Astrocyte of the spinal cord (primary cell): ENCODE data around the gene TMEFF1.

Experiments
- DNase-seq: peaks from one replicate; pipeline ENCODE4 v3.0.0; 2011; ENCODE audit warnings: low read depth, low spot score
- H3K4me3 ChIP-seq: 2 replicates; pipeline ENCODE4 v1.5.1; 2011; ENCODE audit warnings: low read depth, mild to moderate bottlenecking, low read length, moderate library complexity
- CTCF ChIP-seq: IDR thresholded peaks from 2 replicates; pipeline ENCODE4 v1.5.1; 2012; ENCODE audit warnings: low read depth, mild to moderate bottlenecking, low read length, inconsistent platforms
- in situ Hi-C: cut with HindIII; loops from 2 replicates; pipeline ENCODE4 v1.10.0; 2017; ENCODE audit warnings: low sequenced_read_pairs

The TMEFF1 gene

GRCh38 chr9:100577776-100578448 is 105.0 kb downstream of the TMEFF1 start, which contains the start of gene CAVIN4:
TSS of gene CAVIN4 (plus strand) at chr9:100578079. CDS start at chr9:100578144, 65 bp downstream.
- in situ Hi-C loops, result no loop called here
- no peak within 1 kb of the TSS for H3K4me3 ChIP-seq
- TF ChIP-seq CTCF, result no peak
- peak; percentile 36 for DNase-seq

- H3K4me3 ChIP-seq, result no peak overlapping the region
- no peak for DNase-seq
- no peak for TF ChIP-seq CTCF
- in situ Hi-C loops, result no loop called here
Observed at GRCh38 chr9:100578610-100579009, 105.7 kb downstream of the TMEFF1 start.

GRCh38 chr9:100579665-100580064 is 106.7 kb downstream of the TMEFF1 start:
- no peak for DNase-seq
- TF ChIP-seq CTCF, result no peak

GRCh38 chr9:100580257-100580656 is 107.3 kb downstream of the TMEFF1 start:
- DNase-seq, result no peak
- in situ Hi-C loops, result no loop called here
- TF ChIP-seq CTCF, result no peak
- no peak overlapping the region for H3K4me3 ChIP-seq

More at GRCh38 chr9:100579665-100580064, 106.7 kb downstream of the TMEFF1 start:
- in situ Hi-C loops, result no loop called here
- H3K4me3 ChIP-seq, result no peak overlapping the region

GRCh38 chr9:100581081-100581480 is 108.1 kb downstream of the TMEFF1 start:
- in situ Hi-C loops, result no loop called here
- no peak for DNase-seq
- no peak overlapping the region for H3K4me3 ChIP-seq
- TF ChIP-seq CTCF, result no peak

GRCh38 chr9:100581661-100582060 is 108.7 kb downstream of the TMEFF1 start:
- TF ChIP-seq CTCF, result no peak
- DNase-seq, result no peak
- no peak overlapping the region for H3K4me3 ChIP-seq
- in situ Hi-C loops, result no loop called here
